GM10847 (cell line): ENCODE results near the gene SH2D5.

Source experiments
- POLR2A ChIP-seq: IDR thresholded peaks from 2 replicates; pipeline ENCODE4 v1.6.1; 2011; ENCODE audit not compliant: insufficient read length; ENCODE audit errors: extremely low read depth

SH2D5 gene

DNA sequence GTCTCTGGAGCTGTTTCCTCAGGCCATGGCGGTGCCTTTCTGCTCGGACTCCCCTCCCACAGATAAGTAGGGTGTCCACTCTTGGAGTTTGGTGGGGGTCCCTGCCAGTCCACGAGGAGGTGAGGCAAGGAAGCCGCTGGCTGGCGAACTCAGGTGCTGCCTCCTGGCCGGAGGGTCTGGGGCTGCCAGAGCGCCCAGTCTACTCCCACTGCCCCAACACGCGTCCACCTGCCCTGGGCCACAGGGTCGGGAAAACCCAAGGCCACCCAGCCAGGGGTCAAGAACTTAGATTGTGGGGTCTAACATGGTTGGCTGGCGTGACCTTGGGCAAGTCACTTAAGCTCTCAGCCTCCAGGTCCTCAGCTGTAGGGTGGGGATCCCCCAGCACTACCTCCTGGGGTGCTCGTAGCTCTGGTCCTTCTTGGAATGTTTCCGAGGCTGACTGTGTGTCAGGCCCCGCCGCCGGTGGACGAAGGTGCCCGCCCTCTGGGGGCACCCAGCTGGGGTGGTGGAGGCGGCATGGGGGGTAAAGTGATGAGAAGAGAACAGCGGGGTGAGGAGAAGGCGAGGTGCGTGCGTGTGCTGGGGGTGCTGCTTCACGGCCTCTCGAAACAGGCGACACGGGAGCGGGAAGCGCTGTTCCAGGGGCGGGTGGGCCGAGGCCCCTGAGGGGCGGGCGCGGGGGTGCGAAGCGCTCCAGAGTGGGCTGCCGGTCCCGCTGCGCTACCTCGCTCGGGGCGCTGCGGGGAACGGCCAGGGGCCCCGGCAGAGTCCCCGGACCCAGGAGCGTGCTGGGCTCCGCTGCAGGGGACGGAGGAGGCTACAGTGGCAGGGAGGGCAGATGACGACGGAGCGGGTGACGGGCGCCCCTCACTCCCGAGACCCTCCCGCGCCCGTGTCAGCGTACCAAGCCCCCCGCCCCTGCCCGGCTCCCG lies 1.2 kb downstream of the SH2D5 start:
- no peak for TF ChIP-seq POLR2A

DNA sequence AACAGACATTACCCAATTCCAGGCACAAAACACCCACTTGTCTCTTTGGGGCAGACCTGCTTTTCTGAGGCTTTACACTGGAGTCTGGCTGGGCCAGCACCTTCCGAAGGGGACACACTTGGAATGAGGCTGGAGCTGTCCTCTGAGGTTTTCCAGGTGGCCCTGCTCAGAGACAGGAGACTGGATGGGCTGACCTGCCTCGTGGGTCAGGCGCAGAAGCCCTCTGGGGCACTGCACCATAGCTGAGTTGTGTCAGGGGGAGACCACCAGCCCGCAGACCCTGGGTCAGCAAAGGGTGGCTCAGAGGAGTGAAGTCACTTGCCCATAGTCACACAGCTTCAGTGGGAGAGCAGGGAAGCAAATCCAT lies 1.8 kb downstream of the SH2D5 start:
- TF ChIP-seq POLR2A, result no peak

DNA sequence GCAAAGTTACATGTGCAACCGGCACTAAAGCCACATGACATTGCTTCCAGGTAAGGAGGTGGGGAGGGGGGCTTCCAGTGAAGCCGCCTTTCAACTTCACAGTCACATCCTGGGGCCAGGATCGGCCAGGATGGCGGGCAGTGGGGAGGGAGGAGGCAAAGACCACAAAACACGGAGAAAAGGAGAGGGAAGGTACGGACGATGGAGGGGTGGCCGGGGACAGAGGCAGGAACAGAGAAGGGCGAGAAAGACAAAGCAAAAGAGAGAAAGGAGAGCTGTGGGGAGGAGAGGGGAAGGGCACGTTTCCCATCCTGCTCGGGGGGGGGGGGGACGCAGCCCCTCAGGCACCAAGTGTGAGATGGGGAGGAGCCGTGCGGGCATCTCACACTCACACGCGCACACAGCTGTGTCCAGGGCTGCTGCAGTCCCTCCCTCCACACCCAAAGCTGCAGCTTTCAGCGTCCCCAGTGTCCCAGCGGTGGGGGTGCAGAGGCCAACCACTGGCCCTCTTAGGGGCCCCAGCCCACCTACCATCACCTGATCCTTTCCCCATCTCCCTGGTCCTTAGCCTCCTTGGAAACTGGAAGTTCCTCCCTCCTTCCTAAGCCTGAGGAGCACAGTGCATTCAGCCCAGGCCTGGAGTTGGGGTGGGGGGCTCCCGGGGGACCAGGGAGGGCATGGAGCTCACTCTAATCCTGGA lies 2.4 kb downstream of the SH2D5 start:
- TF ChIP-seq POLR2A, result no peak

DNA sequence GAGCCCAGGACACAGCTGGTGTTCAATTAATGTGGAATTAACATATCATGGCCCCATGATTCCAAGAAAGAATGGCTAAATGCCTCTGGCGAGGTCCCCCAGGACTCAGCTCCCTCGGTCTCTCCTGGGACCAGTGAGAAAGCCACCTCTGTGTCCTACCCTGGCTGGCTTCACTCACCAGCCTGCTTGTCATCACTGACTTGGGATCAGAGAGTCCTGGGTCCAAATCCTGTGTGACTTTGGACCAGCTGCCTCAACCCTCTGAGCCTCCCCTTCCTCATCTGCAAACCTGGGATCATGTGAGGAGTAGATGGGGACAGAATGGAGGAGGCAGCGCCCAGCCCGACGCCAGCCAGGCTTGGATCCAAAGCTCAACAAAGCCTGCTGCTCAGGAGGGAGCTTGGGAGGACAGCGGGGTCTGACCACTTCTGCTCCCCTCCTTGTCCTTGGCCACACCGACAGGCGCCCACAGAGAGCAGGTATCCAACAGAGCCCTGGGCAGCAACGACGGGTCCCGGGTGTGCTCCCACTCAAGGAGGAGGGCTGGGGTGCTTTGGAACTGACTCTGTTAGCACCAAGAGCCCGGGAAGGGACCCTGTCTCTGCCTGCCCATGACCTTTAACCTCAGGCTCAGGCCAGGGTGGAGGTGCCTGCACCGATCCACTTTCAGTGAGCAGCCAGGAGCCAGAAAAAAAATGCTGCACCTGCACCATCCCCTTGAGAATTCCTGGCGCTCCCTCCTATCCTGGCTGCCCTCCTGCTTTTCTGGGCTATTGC lies 3.2 kb downstream of the SH2D5 start:
- no peak for TF ChIP-seq POLR2A

DNA sequence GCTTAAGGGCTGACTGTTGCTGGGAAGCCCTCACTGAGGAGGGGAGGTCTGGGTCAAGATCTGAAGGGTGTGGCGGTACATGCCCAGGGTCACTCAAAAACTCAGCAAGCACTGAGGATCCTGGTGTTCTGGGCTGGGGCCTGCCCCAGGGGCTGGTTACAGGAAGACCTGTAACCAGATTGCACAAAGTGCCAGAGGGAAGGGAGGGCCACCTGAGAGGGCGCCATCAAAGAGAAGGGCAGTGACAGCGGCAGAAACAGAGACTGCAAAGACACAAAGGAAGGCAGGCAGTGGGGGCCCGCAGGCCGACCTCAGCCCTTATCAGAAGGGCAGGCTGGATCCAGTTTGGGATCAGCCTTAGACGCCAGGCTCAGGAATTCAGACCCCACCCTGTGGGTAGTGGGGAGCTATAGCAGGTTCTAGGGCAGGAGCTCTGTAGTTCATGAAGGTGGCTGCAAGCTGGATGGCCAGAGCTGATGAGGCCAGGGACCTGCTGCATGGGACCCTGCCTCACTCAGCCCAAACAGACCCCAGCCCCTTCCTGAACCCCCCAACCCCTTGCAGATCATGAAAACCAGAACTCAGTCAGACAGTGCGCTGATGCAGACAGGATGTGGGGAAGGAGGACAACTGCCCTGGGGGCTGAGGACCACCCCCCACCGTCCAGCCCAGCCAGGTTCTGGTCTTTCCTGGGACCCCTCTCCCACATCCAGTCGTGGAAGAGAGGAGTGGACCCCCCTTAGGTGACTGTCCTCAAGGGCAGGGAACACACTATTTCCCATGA lies 3.9 kb downstream of the SH2D5 start:
- TF ChIP-seq POLR2A, result no peak

DNA sequence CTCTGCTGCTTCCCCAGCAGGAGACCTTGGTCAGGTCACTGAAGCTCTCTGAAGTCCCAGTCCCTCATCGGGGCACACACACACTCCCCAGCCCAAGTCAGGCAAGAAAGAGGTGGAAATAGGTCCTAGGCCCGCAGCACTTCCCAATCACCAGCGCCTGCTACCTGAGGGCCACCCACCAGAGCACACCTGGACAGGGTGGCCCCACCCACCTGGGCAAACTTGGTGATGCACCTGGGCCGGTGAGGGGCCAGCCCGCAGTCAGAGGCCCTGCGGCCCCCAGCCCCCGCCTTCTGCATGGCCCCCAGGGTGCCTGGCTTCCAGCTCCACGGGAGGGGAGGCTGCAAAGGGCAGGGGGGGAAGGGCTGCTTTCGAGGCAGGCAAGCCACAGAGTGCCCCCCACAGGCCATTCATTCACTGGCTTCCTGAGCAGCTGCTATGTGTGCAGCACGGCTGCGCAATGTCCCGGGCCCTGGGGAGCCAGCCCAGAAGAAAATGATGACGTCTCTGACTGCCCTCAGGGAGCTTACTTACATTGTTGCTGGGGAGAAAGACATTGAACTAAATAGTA lies 4.7 kb downstream of the SH2D5 start:
- no peak for TF ChIP-seq POLR2A

DNA sequence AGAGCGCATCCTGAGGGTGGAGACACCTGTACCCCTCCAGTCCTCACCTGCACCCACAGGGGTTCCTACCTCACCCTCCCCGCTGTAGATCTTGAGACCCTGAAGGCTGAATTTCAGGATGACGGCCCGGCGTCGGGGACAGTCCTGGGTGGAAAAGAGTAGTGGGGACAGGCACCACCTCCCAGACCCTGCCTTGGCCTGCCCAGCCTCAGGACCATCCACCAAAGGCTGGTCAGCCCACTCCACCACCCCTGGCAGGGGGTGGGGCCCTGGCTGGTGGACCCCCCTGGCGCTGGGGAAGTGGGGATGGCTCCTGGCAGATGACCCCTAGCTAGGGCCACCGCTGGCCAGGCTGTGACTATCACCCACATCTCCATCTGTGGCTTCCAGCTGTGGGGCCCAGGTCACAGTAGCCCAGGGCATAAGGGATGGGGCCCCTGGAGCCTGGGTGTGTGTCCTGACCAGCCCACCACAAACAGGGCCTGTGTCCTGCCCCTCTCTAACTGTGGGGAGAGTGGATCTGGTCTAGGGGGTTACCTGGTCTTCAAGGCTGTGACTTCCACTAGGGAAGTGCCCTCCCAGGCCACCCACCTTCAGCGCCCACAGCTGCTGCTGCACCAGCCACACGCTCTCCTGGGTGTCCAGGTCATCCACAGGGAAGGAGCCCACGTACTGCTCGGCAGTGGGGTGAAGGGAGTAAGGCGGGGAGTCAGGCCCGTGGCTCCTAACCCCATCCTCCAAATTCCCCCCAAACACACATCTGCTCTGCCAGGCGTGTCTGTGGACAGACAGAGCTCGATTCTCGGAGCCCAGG lies 5.4 kb downstream of the SH2D5 start:
- no peak for TF ChIP-seq POLR2A

DNA sequence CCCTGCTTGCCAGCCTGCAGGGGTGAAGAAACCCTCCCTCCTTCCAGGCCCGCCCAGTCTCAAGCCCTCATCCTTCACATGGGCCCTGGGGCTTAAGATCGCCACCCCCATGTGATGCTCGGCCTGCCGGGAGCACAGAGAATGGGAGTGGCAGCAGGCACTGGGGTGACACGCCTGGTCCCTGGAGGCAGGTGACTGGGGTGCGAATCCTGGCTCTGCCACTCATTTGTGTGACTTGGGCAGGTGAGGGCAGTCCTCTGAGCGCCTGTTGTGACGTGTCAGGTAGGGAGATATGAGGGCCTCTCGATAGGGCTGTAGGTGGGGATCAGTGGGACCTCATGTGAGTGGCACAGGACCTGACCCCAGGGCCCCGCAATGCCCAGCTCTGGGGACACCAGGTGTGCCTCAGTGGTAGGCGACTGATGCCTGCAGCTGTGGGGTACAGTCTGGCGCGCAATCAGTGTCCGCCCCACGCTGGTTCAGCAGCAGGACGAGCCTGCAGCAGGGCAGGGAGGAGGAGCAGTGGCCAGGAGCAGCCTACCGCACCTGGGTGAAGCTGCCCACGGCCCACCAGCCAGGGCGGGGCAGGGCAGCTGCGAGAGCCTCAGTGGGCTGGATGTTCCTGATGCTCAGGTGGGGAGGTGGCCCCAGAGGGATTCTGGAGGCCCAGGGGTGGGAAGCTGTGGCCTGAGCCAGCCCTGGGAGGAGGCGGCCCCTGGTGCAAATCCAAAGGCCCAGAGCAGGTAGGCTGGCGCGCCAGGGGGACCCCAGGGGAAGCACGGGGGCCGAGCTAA lies 6.2 kb downstream of the SH2D5 start:
- no peak for TF ChIP-seq POLR2A

DNA sequence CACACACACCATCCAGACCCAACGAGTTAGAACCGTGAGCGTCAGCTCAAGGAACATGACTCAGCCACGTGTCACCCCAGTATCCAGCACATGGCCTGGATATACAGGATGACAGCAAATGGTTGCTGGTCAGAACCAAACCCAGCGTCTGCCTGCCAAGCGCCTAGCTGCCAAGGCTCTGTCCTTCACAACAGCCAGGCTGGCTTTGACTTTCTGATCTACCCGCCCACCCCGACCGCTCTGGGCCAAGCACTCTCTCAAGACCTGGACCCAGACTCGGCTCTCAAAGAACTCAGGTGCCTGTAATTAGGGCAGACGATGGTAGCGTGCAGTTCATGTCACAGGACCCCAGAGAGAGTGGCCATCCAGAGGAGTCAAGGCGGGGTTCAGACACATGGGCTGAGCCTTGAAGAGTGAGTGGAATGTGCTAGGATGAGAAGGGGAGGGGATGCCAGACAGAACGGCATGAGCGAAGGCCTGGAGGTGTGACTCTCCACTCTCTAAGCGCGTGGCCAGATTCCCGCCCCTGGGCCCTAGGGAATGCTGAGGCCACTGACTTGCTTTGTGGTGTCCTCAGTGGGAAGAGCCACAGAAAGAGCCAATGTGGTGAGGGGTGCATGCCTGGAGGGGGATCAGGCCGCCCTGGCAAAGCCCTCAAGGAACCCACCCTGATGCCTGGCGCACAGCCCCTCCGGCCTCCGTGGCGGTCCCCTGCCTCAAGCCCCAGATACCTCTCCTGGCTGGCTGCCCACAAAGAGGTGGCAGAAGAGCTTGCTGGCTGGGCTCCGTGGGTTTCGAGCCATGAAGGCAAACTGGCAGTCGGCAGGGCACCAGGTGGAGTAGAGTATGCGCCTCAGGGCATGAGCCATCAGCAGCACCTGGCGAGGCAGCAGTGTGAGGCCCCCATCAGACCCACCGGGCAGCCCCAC lies 7.0 kb downstream of the SH2D5 start:
- no peak for TF ChIP-seq POLR2A

DNA sequence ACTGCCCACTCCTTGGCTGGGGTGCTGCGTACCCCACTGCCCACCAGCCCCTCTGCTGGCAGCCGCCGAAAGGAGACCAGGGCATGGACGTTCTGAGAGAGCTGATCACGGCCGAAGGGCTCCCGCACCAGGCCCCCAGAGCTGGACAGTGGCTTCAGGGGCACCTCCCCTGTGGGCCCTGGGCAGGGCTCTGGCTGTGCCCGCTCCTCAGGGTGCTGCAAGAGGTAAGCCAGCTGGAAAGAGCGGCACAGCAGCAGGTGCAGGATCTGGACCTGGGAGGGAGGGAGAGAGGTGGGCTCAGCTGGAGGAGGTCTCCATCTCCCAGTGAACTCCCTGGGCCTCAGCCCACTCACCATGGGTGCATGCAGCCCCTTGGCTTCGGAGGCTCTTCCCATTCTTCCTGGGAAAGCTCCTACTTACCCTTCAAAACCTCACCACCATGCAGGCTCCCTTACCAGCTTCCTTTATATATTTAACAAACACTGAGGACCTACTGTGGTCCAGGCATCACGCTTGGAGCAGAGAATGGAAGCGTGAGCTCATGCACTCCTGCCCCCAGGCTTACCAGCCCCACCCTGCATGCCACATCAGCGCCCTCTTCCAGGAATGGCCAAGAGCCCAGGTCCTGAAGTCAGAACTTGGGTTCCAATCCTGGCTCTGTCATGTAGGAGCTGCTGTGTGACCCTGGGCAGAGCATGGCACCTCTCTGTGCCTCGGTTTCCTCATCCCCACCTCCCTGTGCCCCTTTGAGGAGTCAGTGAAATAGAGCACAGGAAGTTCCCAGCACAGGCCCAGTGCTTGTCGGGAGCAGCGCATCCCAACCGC lies 7.9 kb downstream of the SH2D5 start:
- no peak for TF ChIP-seq POLR2A
